Mammary epithelial cell (primary cell): ENCODE measurements around the gene BIVM.

Experiments used
- EZH2 ChIP-seq: IDR thresholded peaks from 2 replicates; pipeline ENCODE4 v1.6.1; 2012; ENCODE audit warnings: low read length, inconsistent platforms, borderline replicate concordance
- TF ChIP-seq, protein P1 (sequence below), 2 donors: IDR thresholded peaks in 1 of 2; conservative IDR thresholded peaks in 1 of 2; 2 replicates each; pipeline ENCODE4 v1.5.1; 2011 to 2012; ENCODE audit warnings: inconsistent platforms in 2 of 2, low read length in 2 of 2, mild to moderate bottlenecking in 2 of 2, control low read depth in 1 of 2, low read depth in 1 of 2; ENCODE audit not compliant: insufficient read depth in 1 of 2; ENCODE audit errors: extremely low read depth in 1 of 2

GRCh38 chr13:102799426-102800144 is 666 bp downstream of the BIVM start:
- TF ChIP-seq, protein P1, sequence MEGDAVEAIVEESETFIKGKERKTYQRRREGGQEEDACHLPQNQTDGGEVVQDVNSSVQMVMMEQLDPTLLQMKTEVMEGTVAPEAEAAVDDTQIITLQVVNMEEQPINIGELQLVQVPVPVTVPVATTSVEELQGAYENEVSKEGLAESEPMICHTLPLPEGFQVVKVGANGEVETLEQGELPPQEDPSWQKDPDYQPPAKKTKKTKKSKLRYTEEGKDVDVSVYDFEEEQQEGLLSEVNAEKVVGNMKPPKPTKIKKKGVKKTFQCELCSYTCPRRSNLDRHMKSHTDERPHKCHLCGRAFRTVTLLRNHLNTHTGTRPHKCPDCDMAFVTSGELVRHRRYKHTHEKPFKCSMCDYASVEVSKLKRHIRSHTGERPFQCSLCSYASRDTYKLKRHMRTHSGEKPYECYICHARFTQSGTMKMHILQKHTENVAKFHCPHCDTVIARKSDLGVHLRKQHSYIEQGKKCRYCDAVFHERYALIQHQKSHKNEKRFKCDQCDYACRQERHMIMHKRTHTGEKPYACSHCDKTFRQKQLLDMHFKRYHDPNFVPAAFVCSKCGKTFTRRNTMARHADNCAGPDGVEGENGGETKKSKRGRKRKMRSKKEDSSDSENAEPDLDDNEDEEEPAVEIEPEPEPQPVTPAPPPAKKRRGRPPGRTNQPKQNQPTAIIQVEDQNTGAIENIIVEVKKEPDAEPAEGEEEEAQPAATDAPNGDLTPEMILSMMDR (conservative IDR thresholded peaks at IDR 0.05 in 1 of 2, IDR thresholded peaks at IDR 0.05 in 1 of 2; ENCODE audit: extremely low read depth in 1 of 2, insufficient read depth in 1 of 2, low read depth in 1 of 2, low read length in 2 of 2) = no peak
- no peak for TF ChIP-seq EZH2
